Thyroid gland (tissue), 4 donors: ENCODE results near the gene LRRC4C.

Experiments
- CTCF ChIP-seq, 6 experiments: fragments of 200-600 bp in 3 of 6; fragments of 450-650 bp in 3 of 6; sonication (generic) in 3 of 6; IDR thresholded peaks; one replicate each; pipeline ENCODE4 v1.5.1; 2016 to 2019; ENCODE audit warnings: antibody characterized with exemption in 6 of 6, mild to moderate bottlenecking in 2 of 6, inconsistent platforms in 1 of 6, moderate library complexity in 1 of 6
- POLR2A ChIP-seq, 2 donors: fragments of 450-650 bp; IDR thresholded peaks; one replicate each; pipeline ENCODE4 v1.6.1; 2017; ENCODE audit warnings: antibody characterized with exemption in 2 of 2, mild to moderate bottlenecking in 2 of 2, moderate library complexity in 1 of 2

- TF ChIP-seq CTCF (IDR thresholded peaks at IDR 0.05) (no peak), POLR2A (IDR thresholded peaks at IDR 0.05) (no peak)
These were observed 1078.0 kb downstream of the LRRC4C start for GRCh38 chr11:40381481-40381880.
